Superior temporal gyrus (tissue), 1 donor: ENCODE data around the gene ZFAND3.
"Not testable (repeated sequence)": the region's sequence is repeated elsewhere in the genome, so short reads cannot be mapped to it uniquely, and the experiment has no call there.

Experiments
- DNase-seq: peaks from one replicate; pipeline ENCODE4 v3.0.0-alpha.2; 2016; ENCODE audit errors: extremely low spot score

Gene ZFAND3

GRCh38 chr6:37865504-37865903 lies 46.0 kb downstream of the ZFAND3 start:
- DNase-seq = no peak

GRCh38 chr6:37866590-37867507 lies 47.3 kb downstream of the ZFAND3 start:
- no peak for DNase-seq

GRCh38 chr6:37867756-37868446 lies 48.4 kb downstream of the ZFAND3 start:
- DNase-seq = no peak

GRCh38 chr6:37868447-37868825 lies 48.9 kb downstream of the ZFAND3 start:
- no peak for DNase-seq

GRCh38 chr6:37871616-37872372 lies 52.3 kb downstream of the ZFAND3 start:
- DNase-seq = no peak

GRCh38 chr6:37872373-37872745 lies 52.8 kb downstream of the ZFAND3 start:
- DNase-seq = no peak

- no peak for DNase-seq
Observed at GRCh38 chr6:37874726-37875125, 55.2 kb downstream of the ZFAND3 start.

- no peak for DNase-seq
Observed at GRCh38 chr6:37875561-37876309, 56.2 kb downstream of the ZFAND3 start.

GRCh38 chr6:37876843-37877242 lies 57.3 kb downstream of the ZFAND3 start:
- DNase-seq = no peak

- no peak for DNase-seq
Observed at GRCh38 chr6:37877373-37878149, 58.0 kb downstream of the ZFAND3 start.

GRCh38 chr6:37878150-37878710 lies 58.7 kb downstream of the ZFAND3 start:
- no peak for DNase-seq

- DNase-seq = not testable (repeated sequence)
Observed at GRCh38 chr6:37880602-37881001, 61.1 kb downstream of the ZFAND3 start.

GRCh38 chr6:37882292-37882691 lies 62.8 kb downstream of the ZFAND3 start:
- DNase-seq = no peak

- no peak for DNase-seq
Observed at GRCh38 chr6:37882724-37883413, 63.3 kb downstream of the ZFAND3 start.

GRCh38 chr6:37884548-37884947 lies 65.0 kb downstream of the ZFAND3 start:
- no peak for DNase-seq

GRCh38 chr6:37889051-37889450 lies 69.5 kb downstream of the ZFAND3 start:
- DNase-seq = no peak

GRCh38 chr6:37889486-37889885 lies 70.0 kb downstream of the ZFAND3 start:
- no peak for DNase-seq

GRCh38 chr6:37891072-37891471 lies 71.5 kb downstream of the ZFAND3 start:
- no peak for DNase-seq

GRCh38 chr6:37893257-37893656 lies 73.7 kb downstream of the ZFAND3 start:
- DNase-seq = no peak

- DNase-seq = not testable (repeated sequence)
Observed at GRCh38 chr6:37893734-37894133, 74.2 kb downstream of the ZFAND3 start.
